ENCODE results near the gene CAMLG. TPM values are rescaled to one million over a fixed set of nuclear protein-coding genes. Genes with fewer than 3 reads are reported as not detected.

CAMLG gene
- total RNA-seq, 1 experiment from 2014 or later, result 29.3 TPM

DNA sequence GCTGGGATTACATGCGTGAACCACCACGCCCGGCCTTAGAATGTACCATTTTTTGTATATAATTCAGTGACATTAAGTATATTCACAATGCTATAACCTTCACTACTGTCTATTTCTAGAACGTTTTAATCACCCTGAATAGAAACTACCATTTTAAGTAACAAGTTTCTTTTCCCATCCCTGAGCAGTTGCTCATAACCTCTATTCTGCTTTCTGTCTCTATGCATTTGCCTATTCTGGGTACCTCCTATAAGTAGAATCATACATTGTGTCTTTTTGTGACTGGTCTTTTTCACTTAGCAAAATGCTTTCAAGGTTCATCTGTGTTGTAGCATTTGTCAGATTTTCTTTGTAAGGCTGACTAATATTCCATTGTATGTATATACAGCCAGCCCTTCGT, 60.1 kb downstream of the CAMLG start:
- H3K4me3 ChIP-seq (replicated peaks in 1 of 2; ENCODE audit: low read depth in 1 of 2, low read length in 2 of 2), result no peak overlapping the region
- H3K36me3 ChIP-seq (ENCODE audit: control insufficient read depth in 1 of 2, insufficient read depth in 2 of 2, low read length in 2 of 2), result peaks cover 35% of the 10 kb centered on the region in 2 experiments
- ChIA-PET CTCF (no interaction called here), RAD21 (ENCODE audit: low non-redundant PET in 1 of 2, low total read pairs in 2 of 2, uncharacterized antibody in 2 of 2, unreplicated experiment in 2 of 2) (no interaction called here), POLR2A (no interaction called here)
- H3K79me2 ChIP-seq (ENCODE audit: insufficient read depth, low read length), result peaks cover 34% of the 10 kb centered on the region
- peaks cover 4% of the 10 kb centered on the region; the same call in 1 of the 2 replicates for H4K20me1 ChIP-seq (ENCODE audit: insufficient read depth)
- TF ChIP-seq TCF7L2 (IDR thresholded peaks at IDR 0.05; ENCODE audit: borderline replicate concordance, extremely low read depth, insufficient read depth, insufficient read length) (no peak), RAD21 (IDR thresholded peaks at IDR 0.05; ENCODE audit: low read depth) (no peak), FOSL1 (IDR thresholded peaks at IDR 0.05; ENCODE audit: low read depth) (no peak), POLR2AphosphoS5 (IDR thresholded peaks at IDR 0.05; ENCODE audit: low read depth, low read length) (no peak), CEBPB (IDR thresholded peaks at IDR 0.05; ENCODE audit: low read depth) (no peak), SP1 (IDR thresholded peaks at IDR 0.05; ENCODE audit: low read depth) (no peak), ZFX (IDR thresholded peaks at IDR 0.05) (no peak), EZH2phosphoT487 (IDR thresholded peaks at IDR 0.05; ENCODE audit: borderline replicate concordance) (no peak), SRF (IDR thresholded peaks at IDR 0.05; ENCODE audit: low read depth) (no peak), POLR2A (IDR thresholded peaks at IDR 0.05; ENCODE audit: borderline replicate concordance, extremely low read depth, insufficient read depth, insufficient read length) (no peak), EZH2 (IDR thresholded peaks at IDR 0.05) (no peak), JUND (IDR thresholded peaks at IDR 0.05) (no peak), CBX3 (IDR thresholded peaks at IDR 0.05; ENCODE audit: low read depth) (no peak)
- TF ChIP-seq, protein P1, sequence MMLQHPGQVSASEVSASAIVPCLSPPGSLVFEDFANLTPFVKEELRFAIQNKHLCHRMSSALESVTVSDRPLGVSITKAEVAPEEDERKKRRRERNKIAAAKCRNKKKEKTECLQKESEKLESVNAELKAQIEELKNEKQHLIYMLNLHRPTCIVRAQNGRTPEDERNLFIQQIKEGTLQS (IDR thresholded peaks at IDR 0.05), result no peak
- TF ChIP-seq, protein P2, sequence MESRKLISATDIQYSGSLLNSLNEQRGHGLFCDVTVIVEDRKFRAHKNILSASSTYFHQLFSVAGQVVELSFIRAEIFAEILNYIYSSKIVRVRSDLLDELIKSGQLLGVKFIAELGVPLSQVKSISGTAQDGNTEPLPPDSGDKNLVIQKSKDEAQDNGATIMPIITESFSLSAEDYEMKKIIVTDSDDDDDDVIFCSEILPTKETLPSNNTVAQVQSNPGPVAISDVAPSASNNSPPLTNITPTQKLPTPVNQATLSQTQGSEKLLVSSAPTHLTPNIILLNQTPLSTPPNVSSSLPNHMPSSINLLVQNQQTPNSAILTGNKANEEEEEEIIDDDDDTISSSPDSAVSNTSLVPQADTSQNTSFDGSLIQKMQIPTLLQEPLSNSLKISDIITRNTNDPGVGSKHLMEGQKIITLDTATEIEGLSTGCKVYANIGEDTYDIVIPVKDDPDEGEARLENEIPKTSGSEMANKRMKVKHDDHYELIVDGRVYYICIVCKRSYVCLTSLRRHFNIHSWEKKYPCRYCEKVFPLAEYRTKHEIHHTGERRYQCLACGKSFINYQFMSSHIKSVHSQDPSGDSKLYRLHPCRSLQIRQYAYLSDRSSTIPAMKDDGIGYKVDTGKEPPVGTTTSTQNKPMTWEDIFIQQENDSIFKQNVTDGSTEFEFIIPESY (IDR thresholded peaks at IDR 0.05; ENCODE audit: extremely low read depth, insufficient replicate concordance, low read length), result no peak
- TF ChIP-seq, protein P3, sequence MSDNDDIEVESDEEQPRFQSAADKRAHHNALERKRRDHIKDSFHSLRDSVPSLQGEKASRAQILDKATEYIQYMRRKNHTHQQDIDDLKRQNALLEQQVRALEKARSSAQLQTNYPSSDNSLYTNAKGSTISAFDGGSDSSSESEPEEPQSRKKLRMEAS (IDR thresholded peaks at IDR 0.05), result no peak
- TF ChIP-seq, protein P4, sequence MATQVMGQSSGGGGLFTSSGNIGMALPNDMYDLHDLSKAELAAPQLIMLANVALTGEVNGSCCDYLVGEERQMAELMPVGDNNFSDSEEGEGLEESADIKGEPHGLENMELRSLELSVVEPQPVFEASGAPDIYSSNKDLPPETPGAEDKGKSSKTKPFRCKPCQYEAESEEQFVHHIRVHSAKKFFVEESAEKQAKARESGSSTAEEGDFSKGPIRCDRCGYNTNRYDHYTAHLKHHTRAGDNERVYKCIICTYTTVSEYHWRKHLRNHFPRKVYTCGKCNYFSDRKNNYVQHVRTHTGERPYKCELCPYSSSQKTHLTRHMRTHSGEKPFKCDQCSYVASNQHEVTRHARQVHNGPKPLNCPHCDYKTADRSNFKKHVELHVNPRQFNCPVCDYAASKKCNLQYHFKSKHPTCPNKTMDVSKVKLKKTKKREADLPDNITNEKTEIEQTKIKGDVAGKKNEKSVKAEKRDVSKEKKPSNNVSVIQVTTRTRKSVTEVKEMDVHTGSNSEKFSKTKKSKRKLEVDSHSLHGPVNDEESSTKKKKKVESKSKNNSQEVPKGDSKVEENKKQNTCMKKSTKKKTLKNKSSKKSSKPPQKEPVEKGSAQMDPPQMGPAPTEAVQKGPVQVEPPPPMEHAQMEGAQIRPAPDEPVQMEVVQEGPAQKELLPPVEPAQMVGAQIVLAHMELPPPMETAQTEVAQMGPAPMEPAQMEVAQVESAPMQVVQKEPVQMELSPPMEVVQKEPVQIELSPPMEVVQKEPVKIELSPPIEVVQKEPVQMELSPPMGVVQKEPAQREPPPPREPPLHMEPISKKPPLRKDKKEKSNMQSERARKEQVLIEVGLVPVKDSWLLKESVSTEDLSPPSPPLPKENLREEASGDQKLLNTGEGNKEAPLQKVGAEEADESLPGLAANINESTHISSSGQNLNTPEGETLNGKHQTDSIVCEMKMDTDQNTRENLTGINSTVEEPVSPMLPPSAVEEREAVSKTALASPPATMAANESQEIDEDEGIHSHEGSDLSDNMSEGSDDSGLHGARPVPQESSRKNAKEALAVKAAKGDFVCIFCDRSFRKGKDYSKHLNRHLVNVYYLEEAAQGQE (IDR thresholded peaks at IDR 0.05; ENCODE audit: low read depth), result no peak
- DNase-seq (ENCODE audit: low read depth, low spot score), result no peak
- no peaks in the 10 kb centered on the region for H3K27me3 ChIP-seq (ENCODE audit: insufficient read depth, low read length)
- H3K27ac ChIP-seq (ENCODE audit: low read depth, low read length), result no peak overlapping the region
- no peak for ATAC-seq
- H3K4me2 ChIP-seq (ENCODE audit: low read length), result no peak overlapping the region
- no peaks in the 10 kb centered on the region for H3K9me3 ChIP-seq (ENCODE audit: control insufficient read depth in 1 of 2, insufficient read depth in 1 of 2, low read depth in 1 of 2, low read length in 2 of 2)
- H3K9me2 ChIP-seq (ENCODE audit: insufficient read depth), result no peaks in the 10 kb centered on the region
- no peak overlapping the region for H2AFZ ChIP-seq (ENCODE audit: low read depth, low read length, poor library complexity, severe bottlenecking)
- no peak overlapping the region for H3K9ac ChIP-seq (ENCODE audit: low read length)
- intact Hi-C loops (cut with micrococcal nuclease), result no loop called here
- BruUV-seq (replicated peaks), result no TSS peak
- H3K4me1 ChIP-seq (ENCODE audit: control insufficient read depth in 1 of 2, insufficient read depth in 2 of 2, low read length in 2 of 2), result no peaks in the 10 kb centered on the region

All from HCT116 (cell line).